HG02588 (cell line): Measurements from ENCODE around the gene POLD4.

Experiments used
- ATAC-seq: cut with Tn5 transposase; IDR thresholded peaks from one replicate; pipeline ENCODE4 v1.9.1; 2021; ENCODE audit warnings: mild to moderate bottlenecking, moderate library complexity; ENCODE audit not compliant: unreplicated experiment

POLD4 gene

GRCh38 chr11:67371911-67372320 lies 18.6 kb upstream of the POLD4 start:
- no peak for ATAC-seq

GRCh38 chr11:67371189-67371910 lies 18.0 kb upstream of the POLD4 start:
- ATAC-seq = no peak

- ATAC-seq = no peak
These were observed 17.2 kb upstream of the POLD4 start for GRCh38 chr11:67370351-67371076.

- no peak for ATAC-seq
These were observed 16.5 kb upstream of the POLD4 start for GRCh38 chr11:67369801-67370284.

- ATAC-seq = no peak
These were observed 15.9 kb upstream of the POLD4 start for GRCh38 chr11:67369275-67369674.

- ATAC-seq = no peak
These were observed 15.3 kb upstream of the POLD4 start for GRCh38 chr11:67368621-67369020.

- no peak for ATAC-seq
These were observed 14.4 kb upstream of the POLD4 start for GRCh38 chr11:67367761-67368227.

GRCh38 chr11:67366961-67367760 lies 13.8 kb upstream of the POLD4 start:
- ATAC-seq = no peak

- ATAC-seq = no peak
These were observed 13.2 kb upstream of the POLD4 start for GRCh38 chr11:67366546-67366945.

- ATAC-seq = no peak
These were observed 12.5 kb upstream of the POLD4 start for GRCh38 chr11:67365736-67366444.

GRCh38 chr11:67364783-67365722 lies 11.7 kb upstream of the POLD4 start:
- ATAC-seq = no peak

GRCh38 chr11:67364169-67364568 lies 10.8 kb upstream of the POLD4 start:
- ATAC-seq = no peak

- ATAC-seq = no peak
These were observed 4.7 kb upstream of the POLD4 start for GRCh38 chr11:67357831-67358670.

- ATAC-seq = no peak
These were observed 3.7 kb upstream of the POLD4 start for GRCh38 chr11:67356864-67357561.

GRCh38 chr11:67356387-67356863 lies 3.1 kb upstream of the POLD4 start:
- no peak for ATAC-seq

- no peak for ATAC-seq
These were observed 2.5 kb upstream of the POLD4 start for GRCh38 chr11:67355794-67356386.

GRCh38 chr11:67355023-67355793 lies 1.9 kb upstream of the POLD4 start:
- no peak for ATAC-seq
